Measurements from ENCODE around the gene SOD3.

DNA sequence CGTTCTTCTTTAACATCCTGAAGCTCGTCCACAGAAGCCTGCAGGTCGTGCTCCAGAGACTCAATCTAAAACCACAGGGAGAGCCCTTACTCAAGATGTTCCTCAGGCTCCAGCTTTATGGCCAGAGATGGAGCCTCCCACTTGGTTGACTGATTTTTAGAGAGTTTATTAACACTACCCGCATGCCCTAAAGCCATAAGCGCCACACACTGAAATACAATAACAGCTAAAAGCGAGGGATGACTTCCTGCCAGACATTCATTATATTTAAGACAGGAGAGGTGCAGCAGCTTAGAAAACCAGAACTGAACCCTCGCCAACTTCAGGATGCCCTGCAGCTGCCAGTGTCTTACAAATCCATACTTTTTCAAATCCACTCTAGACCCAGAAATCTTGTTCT is 42.0 kb downstream of the SOD3 start:
- TF ChIP-seq HCFC1 (IDR thresholded peaks at IDR 0.05; ENCODE audit: low read depth, low read length) (no peak), ZNF395 (CRISPR knock-in tag; IDR thresholded peaks at IDR 0.05) (no peak), ELK1 (CRISPR knock-in tag; IDR thresholded peaks at IDR 0.05) (no peak), MAX (CRISPR knock-in tag; IDR thresholded peaks at IDR 0.05) (no peak), EP300 (IDR thresholded peaks at IDR 0.05; ENCODE audit: low read length) (no peak), SREBF2 (CRISPR knock-in tag; IDR thresholded peaks at IDR 0.05) (no peak), POLR2A (conservative IDR thresholded peaks at IDR 0.05) (no peak), SMC3 (conservative IDR thresholded peaks at IDR 0.05; ENCODE audit: insufficient read depth, low read depth, low read length) (no peak), MYBL2 (IDR thresholded peaks at IDR 0.05; ENCODE audit: low read depth) (no peak), MYBL2 (CRISPR knock-in tag; IDR thresholded peaks at IDR 0.05; ENCODE audit: borderline replicate concordance) (no peak), CHD7 (IDR thresholded peaks at IDR 0.05; ENCODE audit: low read depth, low read length) (no peak), JUN (IDR thresholded peaks at IDR 0.05; ENCODE audit: borderline replicate concordance, low read depth, low read length) (no peak), JUN (CRISPR knock-in tag; IDR thresholded peaks at IDR 0.05; ENCODE audit: borderline replicate concordance) (no peak), SREBF1 (IDR thresholded peaks at IDR 0.05; ENCODE audit: borderline replicate concordance, low read depth, low read length) (no peak), SAP30 (IDR thresholded peaks at IDR 0.05; ENCODE audit: borderline replicate concordance, insufficient read depth, low read depth, low read length, poor library complexity, severe bottlenecking) (no peak)

Data from K562 (cell line).